Hematopoietic multipotent progenitor cell treated with erythropoietin and hydrocortisone succinate and interleukin-3 and kit ligand, for 6 days (in vitro differentiated cells): Measurements from ENCODE around the gene ABLIM2.
"Not testable (repeated sequence)": the region's sequence is repeated elsewhere in the genome, so short reads cannot be mapped to it uniquely, and the experiment has no call there.

ENCODE experiments used
- DNase-seq: peaks from one replicate; pipeline ENCODE4 v3.0.0-alpha.2; 2015

ABLIM2 gene

GRCh38 chr4:7945709-7946380, 212.8 kb downstream of the ABLIM2 start:
- no peak for DNase-seq

DNA sequence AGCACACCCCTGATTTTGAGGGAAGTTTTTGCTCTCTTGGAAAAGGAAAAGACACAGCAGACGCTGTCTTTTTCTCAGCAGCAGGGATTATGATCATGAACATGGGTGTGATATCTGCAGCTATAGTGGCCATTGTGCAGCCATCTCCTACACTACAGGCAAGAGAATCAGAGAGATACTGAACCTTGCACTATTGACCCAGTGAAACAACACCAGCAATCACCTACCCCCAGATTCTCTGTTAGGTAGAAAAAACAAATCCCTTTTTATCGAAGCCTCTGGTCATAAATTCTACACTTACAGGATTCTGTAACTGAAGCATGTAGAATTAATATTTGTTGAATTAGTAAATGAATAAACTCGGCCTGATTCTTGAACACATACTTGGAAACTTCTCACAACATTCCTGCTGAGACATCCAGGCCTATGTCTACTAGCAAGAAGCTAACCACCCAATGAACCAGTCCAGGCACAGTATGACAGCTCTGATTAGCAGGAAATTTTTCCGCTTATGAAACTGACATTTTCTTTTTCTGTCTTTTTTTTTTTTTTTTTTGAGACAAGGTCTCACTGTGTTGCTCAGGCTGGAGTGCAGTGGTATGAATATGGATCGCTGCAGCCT, 213.9 kb downstream of the ABLIM2 start:
- DNase-seq, result no peak

DNA sequence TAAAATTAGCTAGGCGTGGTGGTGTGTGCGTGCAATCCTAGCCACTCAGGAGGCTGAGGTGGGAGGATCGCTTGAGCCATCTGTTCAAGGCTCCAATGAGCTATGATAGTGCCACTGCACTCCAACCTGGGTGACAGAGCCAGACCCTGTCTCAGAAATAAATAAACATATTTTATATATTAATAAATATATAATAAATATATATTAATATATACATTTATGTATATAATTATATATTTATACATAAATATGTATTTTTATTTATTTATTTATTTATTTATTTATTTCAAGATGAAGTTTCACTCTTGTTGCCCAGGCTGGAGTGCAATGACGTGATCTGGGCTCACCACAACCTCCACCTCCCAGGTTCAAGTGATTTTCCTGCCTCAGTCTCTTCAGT, 214.9 kb downstream of the ABLIM2 start:
- not testable (repeated sequence) for DNase-seq

GRCh38 chr4:7943211-7943610, 215.4 kb downstream of the ABLIM2 start:
- DNase-seq, result no peak

GRCh38 chr4:7941965-7942496, 216.6 kb downstream of the ABLIM2 start:
- no peak for DNase-seq

- DNase-seq, result no peak
Measured at GRCh38 chr4:7941111-7941964, 217.3 kb downstream of the ABLIM2 start.

- peak; percentile 90 for DNase-seq
Measured at GRCh38 chr4:7939377-7940108, 219.1 kb downstream of the ABLIM2 start, which contains the start of gene AFAP1. Gene AFAP1 (minus strand): TSS chr4:7939861. CDS start chr4:7872078, 67,783 bp downstream.

DNA sequence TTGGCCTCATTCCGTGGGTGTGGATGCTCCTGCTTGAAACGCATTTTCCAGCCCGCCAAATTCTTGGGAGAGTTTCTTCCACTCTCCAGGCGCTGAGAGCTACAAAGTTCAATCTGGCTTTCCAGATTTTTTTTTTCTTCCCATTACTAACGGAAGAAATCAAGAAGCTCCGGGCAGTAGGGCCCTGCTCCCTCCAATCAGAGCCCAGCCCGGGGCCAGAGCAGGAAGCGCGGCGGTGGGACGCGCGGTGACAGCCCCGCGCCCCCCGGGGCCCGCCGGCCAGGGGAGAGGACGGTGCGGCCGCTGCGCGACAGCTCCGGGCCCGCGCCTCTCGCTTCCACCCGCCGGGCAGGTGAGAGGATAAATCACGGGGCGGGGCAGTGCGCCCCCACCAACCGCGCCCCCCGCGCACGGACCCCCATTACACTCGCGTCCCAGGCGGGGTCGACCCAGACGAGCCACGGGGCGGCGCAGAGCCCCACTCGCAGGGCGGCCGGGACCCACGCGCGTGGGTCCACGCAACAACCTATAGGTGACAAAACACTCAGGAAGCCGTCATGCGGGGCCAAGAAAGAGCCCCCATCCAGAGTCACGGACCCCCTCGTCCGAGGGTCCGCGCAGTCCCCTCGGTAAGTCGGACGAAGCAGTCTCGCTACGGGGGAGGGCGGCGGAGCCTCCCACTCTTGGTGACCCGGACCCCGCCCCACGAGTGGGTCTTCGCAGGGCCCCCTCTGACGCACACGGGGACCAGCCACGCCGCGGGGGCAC, 219.8 kb downstream of the ABLIM2 start:
- DNase-seq, result no peak

GRCh38 chr4:7938266-7938608, 220.4 kb downstream of the ABLIM2 start:
- no peak for DNase-seq

GRCh38 chr4:7937006-7937405, 221.6 kb downstream of the ABLIM2 start:
- DNase-seq, result peak; percentile 50

DNA sequence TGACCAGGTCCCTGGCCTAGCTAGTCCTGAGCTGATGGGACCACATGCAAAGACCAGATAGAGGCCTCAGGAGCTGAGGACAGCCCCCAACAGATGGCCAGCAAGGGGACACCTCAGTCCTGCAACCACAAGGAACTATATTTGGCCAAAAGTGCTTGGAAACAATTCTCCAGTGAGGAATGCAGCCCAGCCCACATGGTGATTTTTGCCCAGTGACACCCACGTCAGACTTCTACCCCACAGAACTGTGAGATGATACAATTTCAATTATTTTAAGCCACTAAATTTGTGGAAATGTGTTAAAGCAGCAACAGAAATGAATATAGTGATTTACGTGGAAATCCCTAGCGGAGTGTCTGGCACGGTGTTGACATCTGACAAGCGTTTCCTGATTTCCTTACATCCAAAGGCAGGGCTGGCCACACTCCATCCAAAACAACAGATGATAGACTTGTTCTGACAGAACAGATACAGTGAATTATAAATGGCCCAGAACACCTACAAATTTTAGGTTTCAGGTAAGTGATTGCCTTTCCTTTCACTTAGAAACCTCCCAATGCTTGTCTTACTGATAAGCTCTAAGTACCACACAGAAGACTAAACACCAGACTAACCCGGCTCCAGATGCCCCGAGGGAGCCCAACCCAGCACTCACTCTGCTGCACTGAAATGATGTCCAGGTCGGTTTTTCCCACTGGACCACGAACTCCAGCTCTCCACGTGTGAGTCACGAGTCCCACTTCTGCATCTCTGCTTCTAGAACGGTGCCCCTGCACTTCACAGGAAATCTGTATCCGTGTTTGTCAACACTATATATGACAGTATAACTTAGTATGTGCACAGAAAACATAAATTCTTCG, 224.7 kb downstream of the ABLIM2 start:
- DNase-seq, result no peak

DNA sequence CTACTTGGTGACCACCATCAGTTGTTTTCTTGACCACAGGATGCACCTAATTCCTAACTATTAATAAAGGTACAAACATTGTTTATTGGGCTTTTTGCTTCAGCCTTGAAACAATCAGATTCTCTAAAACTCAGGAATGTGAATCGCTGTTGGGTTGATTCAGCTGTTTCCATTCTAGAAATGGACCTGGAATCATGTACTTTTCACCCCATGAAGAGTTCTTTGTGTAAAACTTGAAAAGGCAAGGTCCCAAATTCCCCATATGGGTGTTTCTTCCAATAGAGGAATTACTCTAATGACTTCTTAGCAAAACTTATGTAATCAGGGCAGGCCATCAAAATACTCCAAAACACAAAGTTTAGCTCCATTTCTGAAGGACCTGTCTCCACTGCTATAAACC, 226.3 kb downstream of the ABLIM2 start:
- DNase-seq, result no peak

DNA sequence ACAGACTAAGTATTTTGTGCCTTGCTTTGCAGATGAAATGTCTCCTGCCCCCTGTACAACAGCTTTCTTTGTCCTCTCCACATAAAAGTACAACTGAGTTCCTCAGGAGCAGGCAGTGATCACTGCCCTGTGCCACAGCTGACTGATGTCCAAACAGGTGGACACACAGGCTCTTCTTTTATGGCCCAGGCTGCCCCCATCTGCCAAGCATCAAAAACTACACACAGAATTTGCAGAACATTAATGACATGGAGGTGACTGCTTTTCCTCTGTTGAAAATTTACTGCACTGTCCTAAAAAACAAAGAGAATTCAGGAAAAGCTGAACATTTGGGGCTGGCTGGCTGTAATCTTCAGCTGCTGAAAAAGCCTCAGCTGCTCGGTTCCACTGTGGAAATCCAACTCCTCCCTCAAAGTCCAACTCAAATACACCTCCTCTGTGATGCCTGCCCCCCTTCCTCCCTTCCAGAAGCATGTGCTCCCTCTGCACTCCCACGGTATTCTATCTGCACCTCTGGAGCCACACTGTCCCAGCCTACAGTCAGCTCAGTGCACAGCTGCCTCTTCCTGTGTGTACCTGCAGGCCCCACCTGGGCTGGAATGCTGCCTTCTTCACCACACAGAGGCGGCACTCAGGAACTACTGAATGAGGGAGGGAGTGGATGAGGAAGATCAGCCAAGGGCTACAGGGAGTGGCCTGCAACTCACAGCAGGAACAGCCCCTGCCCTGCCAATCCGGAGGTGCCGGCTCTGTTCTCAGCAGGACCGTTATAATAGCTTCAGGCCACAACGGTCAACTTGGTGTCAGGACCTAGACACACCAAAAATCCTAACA, 229.3 kb downstream of the ABLIM2 start:
- no peak for DNase-seq

- no peak for DNase-seq
Measured at GRCh38 chr4:7928711-7929110, 229.9 kb downstream of the ABLIM2 start.

GRCh38 chr4:7926822-7927221, 231.8 kb downstream of the ABLIM2 start:
- no peak for DNase-seq

DNA sequence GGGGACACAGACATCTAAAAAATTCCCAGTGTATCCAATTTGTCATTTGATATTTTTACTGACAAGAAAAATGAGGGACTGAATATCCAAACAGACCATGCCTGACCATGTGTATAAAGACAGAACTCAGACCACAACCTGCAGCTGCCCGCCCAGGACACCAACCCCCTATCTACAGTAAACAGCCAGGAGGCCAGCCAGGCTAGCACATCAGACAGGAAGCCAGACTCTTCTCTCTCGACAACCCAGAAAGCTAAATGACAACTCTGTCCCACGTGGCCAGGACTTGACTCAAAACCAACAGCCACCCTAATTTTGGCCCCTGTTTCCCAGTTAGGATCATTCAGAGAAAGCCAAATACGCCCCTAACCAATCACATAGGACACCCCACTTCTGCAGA, 234.0 kb downstream of the ABLIM2 start:
- no peak for DNase-seq

- DNase-seq, result no peak
Measured at GRCh38 chr4:7924163-7924562, 234.4 kb downstream of the ABLIM2 start.

GRCh38 chr4:7922466-7922865, 236.1 kb downstream of the ABLIM2 start:
- DNase-seq, result no peak

- no peak for DNase-seq
Measured at GRCh38 chr4:7918981-7919380, 239.6 kb downstream of the ABLIM2 start.

DNA sequence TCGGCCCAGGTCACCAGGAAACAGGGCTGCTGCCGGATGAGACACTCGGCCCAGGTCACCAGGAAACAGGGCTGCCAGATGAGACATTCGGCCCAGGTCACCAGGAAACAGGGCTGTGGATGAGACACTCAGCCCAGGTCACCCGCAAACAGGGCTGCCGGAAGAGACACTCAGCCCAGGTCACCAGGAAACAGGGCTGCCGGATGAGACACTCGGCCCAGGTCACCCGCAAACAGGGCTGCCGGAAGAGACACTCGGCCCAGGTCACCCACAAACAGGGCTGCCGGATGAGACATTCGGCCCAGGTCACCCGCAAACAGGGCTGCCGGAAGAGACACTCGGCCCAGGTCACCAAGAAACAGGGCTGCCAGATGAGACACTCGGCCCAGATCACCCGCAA, 240.4 kb downstream of the ABLIM2 start:
- DNase-seq, result not testable (repeated sequence)
